GM21723 (cell line): ENCODE data around the gene NYAP2.

Experiments used
- ATAC-seq: cut with Tn5 transposase; IDR thresholded peaks from one replicate; pipeline ENCODE4 v1.9.1; 2021; ENCODE audit warnings: mild to moderate bottlenecking, moderate library complexity; ENCODE audit not compliant: unreplicated experiment

The NYAP2 gene

GRCh38 chr2:225693259-225693658 is 293.7 kb downstream of the NYAP2 start:
- ATAC-seq, result no peak

GRCh38 chr2:225694664-225695063 is 295.2 kb downstream of the NYAP2 start:
- no peak for ATAC-seq

GRCh38 chr2:225697936-225698335 is 298.4 kb downstream of the NYAP2 start:
- ATAC-seq, result no peak
